Cardiac ventricle fibroblast (primary cell): ENCODE measurements around the gene MBD3L1. TPM values are rescaled to one million over a fixed set of nuclear protein-coding genes. Genes with fewer than 3 reads are reported as not detected.

Experiments
- total RNA-seq: library from RNA; depleted of rRNA; stranded (reverse); fragments of >200 nt; gene quantifications from 2 replicates; pipeline ENCODE4 v1.2.3, GENCODE V29; 2015

MBD3L1 gene
- total RNA-seq, result not detected in 2 replicates

DNA sequence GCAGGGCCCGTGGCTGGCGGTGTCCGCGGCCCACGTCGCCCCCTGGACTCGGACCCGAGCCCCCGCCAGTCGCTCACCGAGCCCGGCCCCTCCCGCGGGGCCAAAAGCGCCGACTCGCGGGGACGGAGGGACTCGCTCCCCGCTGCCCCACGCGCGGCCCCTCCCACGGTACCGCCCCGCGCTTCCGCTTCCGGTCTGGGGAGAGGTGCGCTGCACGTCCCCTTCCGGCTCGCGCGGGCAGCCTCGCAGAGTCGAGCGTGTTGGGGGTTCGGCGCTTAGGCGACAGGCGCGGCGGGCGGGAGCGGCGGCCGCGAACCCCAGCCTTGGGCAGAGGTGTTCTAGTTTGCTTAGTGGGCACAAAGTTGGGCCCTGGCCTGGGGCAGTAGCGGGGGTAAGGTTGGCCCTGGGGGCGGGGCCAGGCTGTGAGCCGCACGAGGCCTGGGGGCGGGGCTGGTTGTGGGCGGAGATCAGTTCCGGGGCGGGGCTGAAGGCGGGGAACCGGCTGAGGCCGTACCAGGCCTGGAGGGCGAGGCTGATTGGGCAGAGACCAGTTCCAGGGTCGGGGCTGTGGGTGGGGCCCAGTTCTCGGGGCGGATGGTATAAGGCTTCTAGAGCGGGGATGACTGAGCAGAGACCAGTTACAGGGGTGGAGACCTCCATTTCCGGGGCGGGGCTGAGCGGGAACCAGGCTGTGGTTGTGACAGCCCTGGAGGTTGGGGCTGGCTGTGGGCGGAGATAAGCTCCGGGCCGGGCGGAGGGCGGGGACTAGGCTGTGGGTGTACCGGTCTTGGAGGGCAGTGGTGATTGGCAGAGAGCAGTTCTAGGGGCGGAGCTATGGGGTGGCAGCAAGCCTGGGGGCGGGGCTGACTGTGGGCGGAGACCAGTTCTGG lies at the start of gene MBD3L1, which contains the start of gene ZNF558:
TSS of gene MBD3L1 (plus strand) at position 246 of the 890 bp plus-strand sequence. CDS start 10,302 bp downstream, outside the sequence.
TSS of gene ZNF558 (minus strand) at position 173 of the 890 bp plus-strand sequence. CDS start 9,645 bp downstream, outside the sequence.

Other genes starting within 250 kb of the MBD3L1 start
- gene ADAMTS10, start 221.7 kb upstream of the MBD3L1 start, total RNA-seq, result 5.7 and 7.9 TPM in 2 replicates
- gene NFILZ, start 201.7 kb upstream of the MBD3L1 start, total RNA-seq, result not detected in 2 replicates
- gene ACTL9, start 133.6 kb upstream of the MBD3L1 start, total RNA-seq, result not detected in 2 replicates
- gene OR2Z1, start 110.7 kb upstream of the MBD3L1 start, total RNA-seq, result not detected in 2 replicates
- 23.1 and 25.1 TPM in 2 replicates for gene ZNF558, start 73 bp upstream of the MBD3L1 start, total RNA-seq
- not detected in 2 replicates for gene MUC16, start 178.0 kb downstream of the MBD3L1 start, total RNA-seq